A549 treated with RU486 at 1 μM for 4 hours (cell line): ENCODE data around the gene RAB30. TPM values are rescaled to one million over a fixed set of nuclear protein-coding genes. Genes with fewer than 3 reads are reported as not detected.

Experiments used
- total RNA-seq: library from RNA; stranded (reverse); fragments of 200-300 nt; extraction: Qiagen RNA extraction; gene quantifications from 5 replicates; pipeline ENCODE4 v1.2.3, GENCODE V29; 2022; ENCODE audit warnings: low read depth

Gene RAB30
- 5.8 to 7.4 TPM (median 6.1 TPM) in 5 replicates for total RNA-seq

DNA sequence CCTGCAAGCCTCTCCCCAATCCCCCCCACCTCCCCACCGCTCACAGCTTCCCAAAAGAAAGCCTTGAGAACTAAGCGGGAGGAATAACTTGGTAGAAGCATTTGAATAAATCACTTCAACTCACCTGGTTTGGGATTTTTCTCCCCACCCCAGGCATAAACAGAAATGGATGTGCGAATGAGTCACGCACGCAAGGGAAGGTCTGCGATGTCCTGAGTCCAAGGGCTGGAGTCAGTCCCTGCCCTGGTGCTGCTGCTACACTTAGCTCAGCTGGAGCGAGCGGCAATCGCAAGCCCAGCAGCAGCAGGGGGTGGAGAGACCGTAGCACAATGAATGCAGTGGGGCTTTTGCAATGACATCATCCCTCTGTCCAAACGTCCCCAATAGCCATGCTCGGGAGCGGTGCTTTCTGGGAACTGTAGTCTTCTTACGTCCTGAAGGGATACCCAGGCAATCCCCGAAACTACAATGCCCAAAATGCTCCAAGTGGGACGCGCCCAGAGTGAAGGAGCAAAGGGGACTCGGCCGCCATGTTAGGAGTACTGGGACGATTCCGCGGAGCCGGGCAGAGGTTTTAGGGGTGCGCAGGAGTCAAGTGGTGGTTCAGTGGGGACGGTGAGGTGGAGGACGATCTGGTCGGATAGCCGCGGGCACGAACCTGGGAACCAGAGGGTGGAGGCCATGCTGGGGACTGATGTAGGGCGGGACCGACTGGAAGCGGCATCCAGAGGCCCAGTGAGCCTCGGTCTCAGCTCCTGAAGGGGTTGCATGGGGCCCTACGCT, at the start of gene RAB30:
Gene RAB30, minus strand, starts transcription at position 331 of the 783 bp plus-strand sequence. CDS start 74,581 bp downstream, outside the sequence.

Other genes with a start within 250 kb of the RAB30 start
- gene PRCP, start 171.5 kb downstream of the RAB30 start, total RNA-seq: 46.4 to 53.6 TPM (median 49.5 TPM) in 5 replicates
- gene DDIAS, start 170.2 kb downstream of the RAB30 start, total RNA-seq: 7.6 to 20.8 TPM (median 17.9 TPM) in 5 replicates
- gene PCF11, start 85.2 kb upstream of the RAB30 start, total RNA-seq: 17.3 to 29.1 TPM (median 25.3 TPM) in 5 replicates
- 9.0 to 11.2 TPM (median 9.5 TPM) in 5 replicates for gene ANKRD42, start 121.8 kb upstream of the RAB30 start, total RNA-seq
- 36.9 to 73.7 TPM (median 61.3 TPM) in 5 replicates for gene CCDC90B, start 214.5 kb upstream of the RAB30 start, total RNA-seq